Activated T-cell treated with anti-CD3 and anti-CD28 coated beads, Interleukin-2, amount 50 U/mL, for 24 hours (primary cell): ENCODE measurements around the gene ZNF695.
"Not testable (repeated sequence)": the region's sequence is repeated elsewhere in the genome, so short reads cannot be mapped to it uniquely, and the experiment has no call there.

ENCODE experiments used
- DNase-seq: peaks from one replicate; pipeline ENCODE4 v3.0.0-alpha.2; 2020
- H3K27ac Mint-ChIP-seq: 2 replicates; pipeline ENCODE4 v1.8.0; 2020; ENCODE audit warnings: mild to moderate bottlenecking, mixed read lengths
- H3K27me3 Mint-ChIP-seq: 2 replicates; pipeline ENCODE4 v1.8.0; 2020; ENCODE audit warnings: mixed read lengths
- H3K36me3 Mint-ChIP-seq: 2 replicates; pipeline ENCODE4 v1.8.0; 2020; ENCODE audit warnings: low read depth, mixed read lengths
- H3K4me1 Mint-ChIP-seq: 2 replicates; pipeline ENCODE4 v1.8.0; 2020; ENCODE audit warnings: low read depth, mixed read lengths
- H3K4me3 Mint-ChIP-seq: 2 replicates; pipeline ENCODE4 v1.8.0; 2020; ENCODE audit warnings: mild to moderate bottlenecking, moderate library complexity, mixed read lengths
- H3K9me3 Mint-ChIP-seq: 2 replicates; pipeline ENCODE4 v1.8.0; 2020; ENCODE audit warnings: mixed read lengths

ZNF695 gene

DNA sequence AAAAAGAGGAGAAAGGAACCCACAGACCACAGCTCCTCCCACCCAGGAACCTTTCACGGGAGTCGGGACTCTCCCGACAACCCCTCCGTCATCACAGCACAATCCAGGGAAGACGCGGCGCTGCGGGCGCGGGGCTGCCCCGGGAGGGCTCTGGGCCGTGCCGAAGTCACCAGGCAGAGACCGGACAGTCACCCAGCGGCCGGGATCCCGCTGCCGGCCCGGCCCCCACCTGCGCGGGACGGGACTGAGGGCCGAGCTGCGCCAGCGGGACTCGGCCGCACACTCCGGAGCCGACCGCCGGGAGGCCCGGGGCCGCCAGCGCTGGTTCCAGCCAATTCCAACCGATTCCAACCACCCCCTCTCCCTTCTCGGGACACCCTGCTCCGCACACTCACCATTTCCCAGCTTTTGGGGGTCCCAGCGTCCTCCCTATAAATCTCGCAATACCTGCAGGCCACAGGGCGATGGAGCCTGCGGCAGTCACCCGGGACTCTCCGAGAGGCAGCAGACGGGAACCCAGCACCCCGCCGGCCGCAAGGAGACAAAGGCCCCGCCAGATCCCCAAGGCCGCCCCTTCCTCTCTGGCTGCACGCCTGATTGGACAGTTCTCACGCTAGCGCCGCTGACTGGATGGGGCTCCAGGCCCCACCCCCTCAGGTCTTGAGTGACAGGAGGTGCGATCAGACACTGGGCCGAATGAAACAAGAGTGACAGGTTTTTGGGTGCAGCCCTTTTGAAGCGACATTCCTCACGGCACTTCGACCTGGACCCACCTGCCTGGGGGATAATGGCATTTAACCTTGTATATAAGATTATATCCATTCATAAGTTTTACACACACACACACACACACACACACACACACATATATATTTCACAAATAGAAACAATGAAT is at the start of gene ZNF695:
TSS of gene ZNF695 (minus strand) at position 547 of the 895 bp plus-strand sequence. CDS start at position 398, 149 bp downstream.
- Mint-ChIP-seq H3K27ac (no peak within 1 kb of the TSS), H3K36me3 (peaks cover 23% of the 10 kb centered on the region), H3K4me3 (peak within 1 kb of the TSS; percentile 85), H3K4me1 (peaks cover 9% of the 10 kb centered on the region), H3K9me3 (peaks cover 37% of the 10 kb centered on the region), H3K27me3 (peaks cover 63% of the 10 kb centered on the region)
- DNase-seq: peak; percentile 64

DNA sequence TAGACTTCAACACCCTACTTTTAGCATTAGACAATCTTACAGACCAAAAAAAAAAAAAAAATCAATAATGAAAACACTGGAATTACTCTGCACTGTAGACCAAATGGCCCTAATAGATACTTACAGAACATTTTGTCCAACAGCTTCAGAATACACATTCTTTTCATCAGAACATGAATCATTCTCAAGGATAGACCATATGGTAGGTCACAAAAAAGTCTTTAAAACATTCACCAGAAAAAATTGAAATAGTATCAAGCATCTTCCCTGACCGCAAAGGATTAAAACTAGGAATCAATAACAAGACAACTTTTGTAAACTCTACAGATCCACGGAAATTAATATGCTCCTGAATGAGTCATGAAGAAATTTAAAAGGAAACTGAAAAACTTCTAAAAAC is 48.2 kb upstream of the ZNF695 start:
- Mint-ChIP-seq H3K4me1 (peaks cover 13% of the 10 kb centered on the region), H3K27ac (no peak overlapping the region), H3K9me3 (peaks cover 77% of the 10 kb centered on the region), H3K27me3 (no peaks in the 10 kb centered on the region), H3K36me3 (peaks cover 85% of the 10 kb centered on the region), H3K4me3 (no peak overlapping the region)
- no peak for DNase-seq

DNA sequence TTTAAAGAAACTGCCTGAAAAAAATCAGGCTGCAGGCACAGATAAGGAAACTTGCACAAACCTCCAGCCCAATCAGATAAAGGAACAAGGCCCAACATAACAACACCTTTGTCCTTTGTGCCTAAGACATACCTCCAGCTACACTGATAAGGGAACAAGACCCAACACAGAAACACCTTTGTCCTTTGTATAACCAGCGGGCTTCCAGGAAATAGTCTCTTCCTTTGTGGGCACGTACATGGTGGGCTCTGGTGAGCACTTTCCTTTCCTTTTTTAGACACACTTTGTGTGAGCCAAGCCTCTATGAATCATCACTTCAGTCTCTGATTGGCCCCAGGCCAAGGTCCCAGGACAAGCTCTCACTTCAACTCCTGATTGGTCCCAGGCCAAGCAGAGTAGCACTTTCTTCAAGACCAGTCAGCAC is 47.1 kb upstream of the ZNF695 start:
- Mint-ChIP-seq H3K9me3 (peaks cover 77% of the 10 kb centered on the region), H3K27ac (no peak overlapping the region), H3K4me3 (no peak overlapping the region)

DNA sequence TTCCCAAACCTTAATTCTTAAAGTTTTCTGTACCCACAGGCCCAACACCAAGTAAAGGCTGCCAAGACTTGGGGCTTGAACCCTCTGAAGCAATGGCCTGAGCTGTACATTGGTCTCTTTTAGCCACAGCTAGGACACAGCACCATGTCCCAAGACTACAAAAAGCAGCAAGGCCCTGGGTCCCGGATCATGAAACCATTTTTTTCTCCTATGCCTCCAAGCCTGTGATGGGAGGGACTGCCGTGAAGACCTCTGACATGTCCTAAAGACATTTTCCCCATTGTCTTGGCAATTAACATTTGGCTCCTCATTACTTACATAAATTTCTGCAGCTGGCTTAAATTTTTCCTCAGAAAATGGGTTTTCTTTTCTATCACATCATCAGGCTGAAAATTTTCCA is 39.8 kb upstream of the ZNF695 start:
- peaks cover 85% of the 10 kb centered on the region for H3K36me3 Mint-ChIP-seq
- peaks cover 83% of the 10 kb centered on the region for H3K9me3 Mint-ChIP-seq
- H3K27me3 Mint-ChIP-seq: no peaks in the 10 kb centered on the region
- DNase-seq: no peak
- no peak overlapping the region for H3K4me3 Mint-ChIP-seq
- H3K27ac Mint-ChIP-seq: no peak overlapping the region
- no peaks in the 10 kb centered on the region for H3K4me1 Mint-ChIP-seq

More for the DNA sequence above, 47.1 kb upstream of the ZNF695 start:
- no peaks in the 10 kb centered on the region for H3K27me3 Mint-ChIP-seq
- peaks cover 83% of the 10 kb centered on the region for H3K36me3 Mint-ChIP-seq
- peaks cover 13% of the 10 kb centered on the region for H3K4me1 Mint-ChIP-seq
- no peak for DNase-seq

DNA sequence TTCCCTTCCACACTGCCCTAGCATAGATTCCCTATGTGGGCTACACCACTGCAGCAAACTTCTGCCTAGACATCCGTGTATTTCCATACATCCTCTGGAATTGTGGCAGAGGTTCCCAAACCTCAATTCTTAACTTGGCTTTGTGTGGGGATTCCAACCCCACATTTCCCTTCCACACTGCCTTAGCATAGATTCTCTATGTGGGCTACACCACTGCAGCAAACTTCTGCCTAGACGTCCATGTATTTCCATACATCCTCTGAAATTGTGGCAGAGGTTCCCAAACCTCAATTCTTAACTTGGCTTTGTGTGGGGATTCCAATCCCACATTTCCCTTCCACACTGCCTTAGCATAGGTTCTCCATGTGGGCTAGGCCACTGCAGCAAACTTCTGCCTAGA is 39.4 kb upstream of the ZNF695 start:
- no peak overlapping the region for H3K27ac Mint-ChIP-seq
- no peak overlapping the region for H3K4me3 Mint-ChIP-seq

DNA sequence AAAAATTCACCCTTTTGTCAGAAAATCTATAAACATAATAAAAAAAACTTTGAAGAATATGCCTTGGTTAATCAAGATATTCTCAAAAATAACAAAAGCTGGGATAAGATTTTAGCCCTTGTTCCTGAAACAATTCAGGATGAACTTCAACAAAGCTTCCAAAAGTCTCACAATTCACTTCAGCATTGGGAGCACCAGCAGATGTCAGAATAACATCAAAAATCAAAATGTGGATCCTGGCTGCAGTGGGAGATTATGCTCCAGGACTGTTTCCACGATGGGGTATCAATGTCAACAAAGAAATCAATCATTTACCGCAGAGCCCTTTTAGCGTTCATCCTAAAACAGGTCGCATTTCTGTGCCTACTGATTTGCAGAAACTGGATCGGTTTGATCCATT is 35.5 kb upstream of the ZNF695 start:
- H3K27ac Mint-ChIP-seq: no peak overlapping the region
- no peaks in the 10 kb centered on the region for H3K27me3 Mint-ChIP-seq
- H3K4me3 Mint-ChIP-seq: no peak overlapping the region
- no peaks in the 10 kb centered on the region for H3K4me1 Mint-ChIP-seq
- peaks cover 97% of the 10 kb centered on the region for H3K36me3 Mint-ChIP-seq
- peaks cover 73% of the 10 kb centered on the region for H3K9me3 Mint-ChIP-seq
- DNase-seq: no peak

More for the DNA sequence above, 39.4 kb upstream of the ZNF695 start:
- Mint-ChIP-seq H3K27me3 (no peaks in the 10 kb centered on the region), H3K36me3 (peaks cover 85% of the 10 kb centered on the region), H3K9me3 (peaks cover 83% of the 10 kb centered on the region), H3K4me1 (no peaks in the 10 kb centered on the region)
- no peak for DNase-seq

DNA sequence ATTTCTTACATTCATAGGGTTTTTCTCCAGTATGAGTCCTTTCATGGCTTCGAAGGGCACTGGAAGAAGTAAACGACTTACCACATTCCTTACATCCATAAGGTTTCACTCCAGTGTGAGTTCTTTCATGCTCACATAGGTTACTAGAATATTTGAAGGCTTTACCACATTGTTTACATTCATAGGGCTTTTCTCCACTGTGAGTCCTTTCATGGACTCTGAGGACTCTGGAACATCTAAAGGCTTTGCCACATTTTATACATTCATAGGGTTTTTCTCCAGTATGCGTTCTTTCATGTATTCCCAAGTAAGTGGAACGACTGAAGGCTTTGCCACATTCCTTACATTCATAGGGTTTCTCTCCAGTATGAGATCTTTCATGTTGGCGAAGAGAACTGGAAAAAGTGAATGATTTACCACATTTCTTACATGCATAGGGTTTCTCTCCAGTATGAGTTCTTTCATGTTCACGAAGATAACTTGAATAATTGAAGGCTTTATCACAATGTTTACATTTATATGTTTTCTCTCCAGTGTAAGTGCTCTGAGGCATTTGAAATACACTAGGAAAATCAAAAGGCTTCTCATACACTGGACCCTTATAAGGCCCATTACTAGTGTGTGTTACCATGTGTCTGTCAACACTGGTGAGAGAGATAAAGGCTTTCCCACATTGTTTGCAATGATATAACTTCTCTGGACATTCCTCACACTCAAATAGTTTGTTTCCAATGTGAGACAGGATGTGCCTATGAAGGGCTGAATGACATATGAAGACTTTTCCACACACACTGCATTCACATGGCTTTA is 29.9 kb upstream of the ZNF695 start:
- peaks cover 90% of the 10 kb centered on the region for H3K36me3 Mint-ChIP-seq
- no peak overlapping the region for H3K27ac Mint-ChIP-seq
- no peaks in the 10 kb centered on the region for H3K27me3 Mint-ChIP-seq
- H3K4me3 Mint-ChIP-seq: no peak overlapping the region
- H3K4me1 Mint-ChIP-seq: no peaks in the 10 kb centered on the region
- DNase-seq: no peak
- H3K9me3 Mint-ChIP-seq: peaks cover 68% of the 10 kb centered on the region

DNA sequence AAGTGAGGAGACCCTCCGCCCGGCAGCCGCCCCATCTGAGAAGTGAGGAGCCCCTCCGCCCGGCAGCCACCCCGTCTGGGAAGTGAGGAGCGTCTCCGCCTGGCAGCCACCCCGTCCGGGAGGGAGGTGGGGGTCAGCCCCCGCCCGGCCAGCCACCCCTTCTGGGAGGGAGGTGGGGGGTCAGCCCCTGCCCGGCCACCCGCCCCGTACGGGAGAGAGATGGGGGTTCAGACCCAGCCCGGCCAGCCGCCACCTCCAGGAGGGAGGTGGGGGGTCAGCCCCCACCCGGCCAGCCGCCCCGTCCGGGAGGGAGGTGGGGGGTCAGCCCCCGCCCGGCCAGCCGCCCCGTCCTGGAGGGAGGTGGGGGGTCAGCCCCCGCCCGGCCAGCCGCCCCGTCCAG is 24.4 kb upstream of the ZNF695 start:
- not testable (repeated sequence) for DNase-seq, H3K27ac Mint-ChIP-seq, H3K4me1 Mint-ChIP-seq, H3K4me3 Mint-ChIP-seq, H3K27me3 Mint-ChIP-seq
- Mint-ChIP-seq H3K36me3 (peaks cover 54% of the 10 kb centered on the region), H3K9me3 (peaks cover 54% of the 10 kb centered on the region)

DNA sequence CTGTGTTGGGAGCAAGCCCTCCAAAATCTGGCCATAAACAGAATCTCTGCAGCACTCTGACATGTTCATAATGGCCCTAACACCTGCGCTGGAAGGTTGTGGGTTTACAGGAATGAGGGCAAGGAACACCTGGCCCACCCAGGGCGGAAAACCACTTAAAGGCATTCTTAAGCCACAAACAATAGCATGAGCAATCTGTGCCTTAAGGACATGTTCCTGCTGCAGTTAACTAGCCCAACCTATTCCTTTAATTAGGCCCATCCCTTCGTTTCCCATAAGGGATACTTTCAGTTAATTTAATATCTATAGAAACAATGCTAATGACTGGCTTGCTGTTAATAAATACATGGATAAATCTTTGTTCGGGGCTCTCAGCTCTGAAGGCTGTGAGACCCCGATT is 16.8 kb upstream of the ZNF695 start:
- not testable (repeated sequence) for H3K4me1 Mint-ChIP-seq, H3K27ac Mint-ChIP-seq

DNA sequence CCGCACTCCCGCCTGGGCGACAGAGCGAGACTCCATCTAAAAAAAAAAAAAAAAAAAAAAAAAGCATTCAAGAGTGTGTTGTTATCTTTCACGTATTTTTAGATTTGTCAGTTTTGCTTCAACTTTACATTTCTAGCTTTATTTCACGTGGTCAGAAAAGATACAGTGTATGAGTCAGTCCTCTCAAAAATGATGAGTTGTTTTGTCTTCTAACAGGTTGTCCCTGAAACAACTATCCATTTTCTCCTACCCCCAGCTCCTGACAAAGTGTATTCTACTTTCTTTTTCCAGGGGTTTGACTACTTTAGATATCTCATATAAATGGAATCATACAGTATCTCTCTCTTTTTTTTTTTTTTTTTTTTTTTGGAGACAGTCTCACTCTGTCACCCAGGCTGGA is 5.5 kb upstream of the ZNF695 start:
- Mint-ChIP-seq H3K9me3 (peaks cover 25% of the 10 kb centered on the region), H3K27ac (no peak overlapping the region), H3K4me3 (no peak overlapping the region), H3K27me3 (peaks cover 18% of the 10 kb centered on the region), H3K36me3 (peaks cover 5% of the 10 kb centered on the region), H3K4me1 (no peaks in the 10 kb centered on the region)
- no peak for DNase-seq

More for the DNA sequence above, 16.8 kb upstream of the ZNF695 start:
- H3K4me3 Mint-ChIP-seq, H3K27me3 Mint-ChIP-seq, DNase-seq: not testable (repeated sequence)
- H3K36me3 Mint-ChIP-seq: peaks cover 19% of the 10 kb centered on the region
- H3K9me3 Mint-ChIP-seq: peaks cover 49% of the 10 kb centered on the region

DNA sequence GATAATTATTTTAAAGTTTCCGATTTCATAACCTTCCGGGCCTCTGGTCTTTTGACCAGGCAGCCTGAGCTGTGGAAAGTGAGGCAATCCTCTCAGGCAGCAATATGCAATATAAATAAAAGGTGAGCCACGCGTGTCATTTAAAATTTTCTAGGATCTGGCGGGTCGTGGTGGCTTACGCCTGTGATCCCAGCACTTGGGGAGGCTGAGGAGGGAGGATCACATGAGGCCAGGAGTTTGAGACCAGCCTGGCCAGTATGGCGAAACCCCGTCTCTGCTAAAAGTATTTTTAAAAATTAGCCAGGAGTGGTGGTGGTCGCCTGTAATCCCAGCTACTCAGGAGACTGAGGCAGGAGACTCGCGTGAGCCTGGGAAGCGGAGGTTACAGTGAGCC is 546 bp upstream of the ZNF695 start:
- Mint-ChIP-seq H3K9me3 (peaks cover 31% of the 10 kb centered on the region), H3K4me1 (peaks cover 9% of the 10 kb centered on the region), H3K36me3 (peaks cover 22% of the 10 kb centered on the region), H3K4me3 (peak overlapping the region; percentile 85), H3K27me3 (peaks cover 58% of the 10 kb centered on the region), H3K27ac (no peak overlapping the region)
- DNase-seq: no peak

DNA sequence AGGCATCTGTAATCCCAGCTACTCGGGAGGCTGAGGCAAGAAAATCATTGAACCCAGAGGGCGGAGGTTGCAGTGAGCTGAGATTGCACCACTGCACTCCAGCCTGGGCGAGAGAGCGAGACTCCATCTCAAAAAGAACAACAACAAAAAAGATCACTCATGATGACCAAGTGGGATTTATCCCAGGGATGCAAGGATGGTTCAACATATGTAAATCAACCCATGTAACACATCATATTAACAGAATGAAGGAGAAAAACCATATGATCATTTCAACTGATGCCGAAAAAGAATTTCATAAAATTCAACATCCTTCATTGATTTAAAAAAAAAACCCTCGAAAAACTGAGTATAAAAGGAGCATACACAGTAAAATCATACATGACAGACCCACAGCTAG is 3.8 kb downstream of the ZNF695 start:
- DNase-seq, H3K4me1 Mint-ChIP-seq, H3K4me3 Mint-ChIP-seq, H3K27ac Mint-ChIP-seq: not testable (repeated sequence)
- Mint-ChIP-seq H3K36me3 (peaks cover 32% of the 10 kb centered on the region), H3K9me3 (peaks cover 48% of the 10 kb centered on the region), H3K27me3 (peaks cover 77% of the 10 kb centered on the region)

DNA sequence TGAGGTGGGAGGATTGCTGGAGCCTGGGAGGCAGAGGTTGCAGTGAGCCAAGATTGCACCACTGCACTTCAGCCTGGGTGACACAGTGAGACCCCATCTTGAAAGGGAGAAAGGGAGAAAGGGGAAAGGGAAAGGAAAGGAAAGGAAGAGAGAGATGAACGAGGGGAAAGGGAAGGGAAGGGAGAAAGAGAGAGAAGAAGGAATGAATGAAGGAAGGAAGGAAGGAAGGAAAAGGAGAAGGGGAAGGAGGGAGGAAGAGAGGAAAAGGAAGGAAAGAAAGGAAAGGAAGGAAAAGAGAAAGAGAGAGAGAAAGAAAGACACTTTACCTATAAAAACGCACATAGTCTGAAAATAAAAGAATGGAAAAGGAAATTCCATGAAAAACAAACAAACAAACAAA is 18.0 kb downstream of the ZNF695 start:
- Mint-ChIP-seq H3K4me3 (no peak overlapping the region), H3K27me3 (no peaks in the 10 kb centered on the region), H3K9me3 (peaks cover 60% of the 10 kb centered on the region), H3K36me3 (peaks cover 48% of the 10 kb centered on the region), H3K27ac (no peak overlapping the region), H3K4me1 (no peaks in the 10 kb centered on the region)
- no peak for DNase-seq

DNA sequence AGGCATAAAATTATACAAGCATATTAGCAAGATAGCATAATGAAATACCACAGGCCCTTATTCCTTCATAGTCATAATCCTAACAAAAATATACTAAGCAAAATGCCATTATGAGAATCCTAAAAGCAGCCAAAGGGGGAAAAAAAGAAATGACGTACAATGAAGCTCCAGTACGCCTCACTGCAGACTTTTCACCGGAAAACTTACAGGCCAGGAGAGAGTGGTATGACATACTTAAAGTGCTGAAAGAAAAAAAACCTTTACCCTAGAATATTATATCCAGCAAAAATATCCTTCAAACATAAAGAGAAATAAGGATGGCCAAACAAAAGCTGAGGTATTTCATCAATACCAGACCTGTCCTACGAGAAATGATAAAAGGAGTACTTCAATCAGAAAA is 19.5 kb downstream of the ZNF695 start:
- peaks cover 54% of the 10 kb centered on the region for H3K36me3 Mint-ChIP-seq
- H3K27me3 Mint-ChIP-seq: no peaks in the 10 kb centered on the region
- H3K4me3 Mint-ChIP-seq: no peak overlapping the region
- peaks cover 67% of the 10 kb centered on the region for H3K9me3 Mint-ChIP-seq
- H3K4me1 Mint-ChIP-seq: no peaks in the 10 kb centered on the region
- no peak for DNase-seq
- no peak overlapping the region for H3K27ac Mint-ChIP-seq
